GM23338 (cell line): Measurements from ENCODE around the gene SORBS1.

Experiments
- CREB1 ChIP-seq: fragments of 250-450 bp; sonication (Bioruptor Pico); IDR thresholded peaks from 2 replicates; pipeline ENCODE4 v1.5.0; 2020; ENCODE audit warnings: low read depth, mild to moderate bottlenecking, moderate library complexity
- CTCF ChIP-seq, 2 experiments: fragments of 200-600 bp in 1 of 2; sonication (generic) in 1 of 2; conservative IDR thresholded peaks; 2 replicates each; pipeline versions ENCODE4 v1.5.1 to v1.6.1; 2016 to 2017; ENCODE audit warnings: antibody characterized with exemption in 2 of 2, low read depth in 2 of 2, mild to moderate bottlenecking in 2 of 2, moderate library complexity in 1 of 2
- ETS1 ChIP-seq: IDR thresholded peaks from 2 replicates; pipeline ENCODE4 v1.6.1; 2016; ENCODE audit warnings: antibody characterized with exemption
- EZH2 ChIP-seq: fragments of 200-600 bp; sonication (generic); IDR thresholded peaks from one replicate; pipeline ENCODE4 v1.8.0; 2017; ENCODE audit warnings: antibody characterized with exemption, mild to moderate bottlenecking, low read depth; ENCODE audit not compliant: unreplicated experiment
- POLR2AphosphoS5 ChIP-seq: IDR thresholded peaks from 2 replicates; pipeline ENCODE4 v1.6.1; 2016; ENCODE audit warnings: antibody characterized with exemption, low read depth
- ZNF462 ChIP-seq: fragments of 250-450 bp; sonication (Bioruptor Pico); IDR thresholded peaks from 2 replicates; pipeline ENCODE4 v1.5.0; 2020; ENCODE audit warnings: mild to moderate bottlenecking, moderate library complexity

GRCh38 chr10:95404462-95404858, 156.7 kb downstream of the SORBS1 start:
- TF ChIP-seq CTCF (conservative IDR thresholded peaks at IDR 0.05; ENCODE audit: low read depth in 2 of 2) (no peak), EZH2 (no peak), ETS1 (no peak), CREB1 (CRISPR knock-in tag) (no peak), POLR2AphosphoS5 (no peak), ZNF462 (CRISPR knock-in tag) (no peak)
